ENCODE results near the gene LRIF1. TPM values are rescaled to one million over a fixed set of nuclear protein-coding genes. Genes with fewer than 3 reads are reported as not detected.

Gene LRIF1
- total RNA-seq, 1 experiment from 2014 or later, result 17.9 TPM

GRCh38 chr1:110928904-110929303, 34.8 kb downstream of the LRIF1 start:
- Mint-ChIP-seq H3K9me3 (ENCODE audit: low read depth, unreplicated experiment) (no peaks in the 10 kb centered on the region), H3K27me3 (ENCODE audit: unreplicated experiment) (no peaks in the 10 kb centered on the region), H3K4me1 (ENCODE audit: low read depth, unreplicated experiment) (no peaks in the 10 kb centered on the region), H3K4me3 (ENCODE audit: low read depth, unreplicated experiment) (no peak overlapping the region), H3K36me3 (ENCODE audit: insufficient read depth, unreplicated experiment) (no peaks in the 10 kb centered on the region), H3K27ac (ENCODE audit: unreplicated experiment) (peak overlapping the region; percentile 45)
- CTCF ChIA-PET, result no interaction called here
- TF ChIP-seq CTCF (IDR thresholded peaks at IDR 0.05; ENCODE audit: unreplicated experiment), result no peak
- intact Hi-C loops (cut with micrococcal nuclease; ENCODE audit: unreplicated experiment), result no loop called here
- DNase-seq, result no peak
- BruUV-seq (replicated peaks), result no TSS peak

- Mint-ChIP-seq H3K36me3 (ENCODE audit: insufficient read depth, unreplicated experiment) (no peaks in the 10 kb centered on the region), H3K9me3 (ENCODE audit: low read depth, unreplicated experiment) (no peaks in the 10 kb centered on the region)
- intact Hi-C loops (cut with micrococcal nuclease; ENCODE audit: unreplicated experiment), result no loop called here
These were observed 35.5 kb downstream of the LRIF1 start for GRCh38 chr1:110928191-110928590.

GRCh38 chr1:110927484-110928075, 36.1 kb downstream of the LRIF1 start:
- Mint-ChIP-seq H3K27me3 (ENCODE audit: unreplicated experiment) (no peaks in the 10 kb centered on the region), H3K4me3 (ENCODE audit: low read depth, unreplicated experiment) (no peak overlapping the region), H3K27ac (ENCODE audit: unreplicated experiment) (peak overlapping the region; percentile 24), H3K4me1 (ENCODE audit: low read depth, unreplicated experiment) (no peaks in the 10 kb centered on the region), H3K36me3 (ENCODE audit: insufficient read depth, unreplicated experiment) (no peaks in the 10 kb centered on the region), H3K9me3 (ENCODE audit: low read depth, unreplicated experiment) (no peaks in the 10 kb centered on the region)
- no TSS peak for BruUV-seq (replicated peaks)
- no peak for TF ChIP-seq CTCF (IDR thresholded peaks at IDR 0.05; ENCODE audit: unreplicated experiment)
- CTCF ChIA-PET, result no interaction called here
- intact Hi-C loops (cut with micrococcal nuclease; ENCODE audit: unreplicated experiment), result no loop called here
- DNase-seq, result no peak

More at GRCh38 chr1:110928191-110928590, 35.5 kb downstream of the LRIF1 start:
- BruUV-seq (replicated peaks), result no TSS peak
- Mint-ChIP-seq H3K27ac (ENCODE audit: unreplicated experiment) (peak overlapping the region; percentile 45), H3K4me3 (ENCODE audit: low read depth, unreplicated experiment) (no peak overlapping the region), H3K27me3 (ENCODE audit: unreplicated experiment) (no peaks in the 10 kb centered on the region), H3K4me1 (ENCODE audit: low read depth, unreplicated experiment) (no peaks in the 10 kb centered on the region)
- DNase-seq, result no peak
- CTCF ChIA-PET, result no interaction called here
- TF ChIP-seq CTCF (IDR thresholded peaks at IDR 0.05; ENCODE audit: unreplicated experiment), result no peak

- Mint-ChIP-seq H3K27ac (ENCODE audit: unreplicated experiment) (no peak overlapping the region), H3K27me3 (ENCODE audit: unreplicated experiment) (no peaks in the 10 kb centered on the region), H3K9me3 (ENCODE audit: low read depth, unreplicated experiment) (no peaks in the 10 kb centered on the region), H3K4me3 (ENCODE audit: low read depth, unreplicated experiment) (no peak overlapping the region), H3K36me3 (ENCODE audit: insufficient read depth, unreplicated experiment) (no peaks in the 10 kb centered on the region), H3K4me1 (ENCODE audit: low read depth, unreplicated experiment) (no peaks in the 10 kb centered on the region)
- DNase-seq, result no peak
- CTCF ChIA-PET, result no interaction called here
- intact Hi-C loops (cut with micrococcal nuclease; ENCODE audit: unreplicated experiment), result no loop called here
- no TSS peak for BruUV-seq (replicated peaks)
- no peak for TF ChIP-seq CTCF (IDR thresholded peaks at IDR 0.05; ENCODE audit: unreplicated experiment)
These were observed 41.8 kb downstream of the LRIF1 start for GRCh38 chr1:110921953-110922352.
